Nephron (organoid): ENCODE data around the gene VRK1.

Source experiments
- H3K27ac Mint-ChIP-seq, 3 experiments: 2 replicates each; pipeline ENCODE4 v1.8.0; 2020; ENCODE audit warnings: mixed read lengths in 3 of 3, mild to moderate bottlenecking in 2 of 3, moderate library complexity in 1 of 3
- H3K27me3 Mint-ChIP-seq: 2 replicates; pipeline ENCODE4 v1.8.0; 2021; ENCODE audit warnings: low read depth, mild to moderate bottlenecking, moderate library complexity, mixed read lengths
- H3K36me3 Mint-ChIP-seq: 2 replicates; pipeline ENCODE4 v1.8.0; 2020; ENCODE audit warnings: low read depth, mixed read lengths
- H3K4me1 Mint-ChIP-seq: 2 replicates; pipeline ENCODE4 v1.8.0; 2020; ENCODE audit warnings: mixed read lengths
- H3K4me3 Mint-ChIP-seq, 3 experiments: 2 replicates each; pipeline ENCODE4 v1.8.0; 2020; ENCODE audit warnings: mild to moderate bottlenecking in 3 of 3, mixed read lengths in 3 of 3, moderate library complexity in 2 of 3
- H3K9me3 Mint-ChIP-seq: 2 replicates; pipeline ENCODE4 v1.8.0; 2020; ENCODE audit warnings: mixed read lengths
- CTCF ChIP-seq, 3 experiments: fragments of 200-600 bp; sonication (generic); IDR thresholded peaks; one replicate each; pipeline ENCODE4 v1.5.0; 2021; ENCODE audit warnings: antibody characterized with exemption in 3 of 3; ENCODE audit not compliant: unreplicated experiment in 3 of 3

The VRK1 gene

GRCh38 chr14:96905065-96905464, 107.9 kb downstream of the VRK1 start:
- peaks cover 13% of the 10 kb centered on the region for H3K36me3 Mint-ChIP-seq
- H3K27me3 Mint-ChIP-seq = no peaks in the 10 kb centered on the region
- peaks cover 16% of the 10 kb centered on the region for H3K9me3 Mint-ChIP-seq
- no peaks in the 10 kb centered on the region for H3K4me1 Mint-ChIP-seq
- no peak overlapping the region for H3K27ac Mint-ChIP-seq
- TF ChIP-seq CTCF (IDR thresholded peaks at IDR 0.05; ENCODE audit: unreplicated experiment in 3 of 3) = no peak
- H3K4me3 Mint-ChIP-seq = no peak overlapping the region

GRCh38 chr14:96905825-96906224, 108.6 kb downstream of the VRK1 start:
- H3K9me3 Mint-ChIP-seq = peaks cover 22% of the 10 kb centered on the region
- no peak overlapping the region for H3K4me3 Mint-ChIP-seq

GRCh38 chr14:96906434-96906833, 109.3 kb downstream of the VRK1 start:
- Mint-ChIP-seq H3K27ac (no peak overlapping the region), H3K36me3 (peaks cover 15% of the 10 kb centered on the region), H3K9me3 (peaks cover 22% of the 10 kb centered on the region), H3K27me3 (no peaks in the 10 kb centered on the region), H3K4me1 (peaks cover under 1% of the 10 kb centered on the region), H3K4me3 (no peak overlapping the region)
- no peak for TF ChIP-seq CTCF (IDR thresholded peaks at IDR 0.05; ENCODE audit: unreplicated experiment in 3 of 3)

More at GRCh38 chr14:96905825-96906224, 108.6 kb downstream of the VRK1 start:
- H3K36me3 Mint-ChIP-seq = peaks cover 15% of the 10 kb centered on the region
- H3K4me1 Mint-ChIP-seq = no peaks in the 10 kb centered on the region
- H3K27ac Mint-ChIP-seq = no peak overlapping the region
- TF ChIP-seq CTCF (IDR thresholded peaks at IDR 0.05; ENCODE audit: unreplicated experiment in 3 of 3) = no peak
- no peaks in the 10 kb centered on the region for H3K27me3 Mint-ChIP-seq

- Mint-ChIP-seq H3K36me3 (peaks cover 15% of the 10 kb centered on the region), H3K9me3 (peaks cover 24% of the 10 kb centered on the region), H3K4me1 (peaks cover 16% of the 10 kb centered on the region), H3K4me3 (no peak overlapping the region), H3K27ac (no peak overlapping the region), H3K27me3 (no peaks in the 10 kb centered on the region)
- TF ChIP-seq CTCF (IDR thresholded peaks at IDR 0.05; ENCODE audit: unreplicated experiment in 3 of 3) = no peak
These were observed 112.7 kb downstream of the VRK1 start for GRCh38 chr14:96909841-96910364.

GRCh38 chr14:96911499-96912149, 114.4 kb downstream of the VRK1 start:
- peak overlapping the region in 1 of 3 experiments; percentile 31 for H3K27ac Mint-ChIP-seq
- peaks cover 24% of the 10 kb centered on the region for H3K9me3 Mint-ChIP-seq
- H3K4me3 Mint-ChIP-seq = no peak overlapping the region
- no peak for TF ChIP-seq CTCF (IDR thresholded peaks at IDR 0.05; ENCODE audit: unreplicated experiment in 3 of 3)
- peaks cover 21% of the 10 kb centered on the region for H3K4me1 Mint-ChIP-seq
- H3K27me3 Mint-ChIP-seq = no peaks in the 10 kb centered on the region
- H3K36me3 Mint-ChIP-seq = peaks cover 15% of the 10 kb centered on the region

- Mint-ChIP-seq H3K27me3 (no peaks in the 10 kb centered on the region), H3K4me3 (no peak overlapping the region), H3K27ac (no peak overlapping the region), H3K4me1 (peaks cover 44% of the 10 kb centered on the region), H3K9me3 (peaks cover 13% of the 10 kb centered on the region), H3K36me3 (peaks cover 5% of the 10 kb centered on the region)
- TF ChIP-seq CTCF (IDR thresholded peaks at IDR 0.05; ENCODE audit: unreplicated experiment in 3 of 3) = no peak
These were observed 117.5 kb downstream of the VRK1 start for GRCh38 chr14:96914571-96915128.
